ENCODE results near the gene CERS1.

CERS1 gene

GRCh38 chr19:18920400-18920799 is 24.4 kb upstream of the CERS1 start:
- TF ChIP-seq POLR2AphosphoS5 (IDR thresholded peaks at IDR 0.05; ENCODE audit: low read depth, low read length) (no peak), FOXP2 (optimal IDR thresholded peaks at IDR 0.05; ENCODE audit: borderline replicate concordance, extremely low read depth, extremely low read length, insufficient read depth) (no peak), SIN3A (IDR thresholded peaks at IDR 0.05; ENCODE audit: borderline replicate concordance, insufficient read depth, low read length) (no peak), REST (IDR thresholded peaks at IDR 0.05; ENCODE audit: insufficient read depth in 1 of 2, low read depth in 2 of 2, low read length in 2 of 2) (no peak), TAF1 (IDR thresholded peaks at IDR 0.05; ENCODE audit: borderline replicate concordance, insufficient read depth, low read length) (no peak)

- TF ChIP-seq SIN3A (IDR thresholded peaks at IDR 0.05; ENCODE audit: borderline replicate concordance, insufficient read depth, low read length) (no peak), POLR2AphosphoS5 (IDR thresholded peaks at IDR 0.05; ENCODE audit: low read depth, low read length) (no peak), FOXP2 (optimal IDR thresholded peaks at IDR 0.05; ENCODE audit: borderline replicate concordance, extremely low read depth, extremely low read length, insufficient read depth) (no peak), TAF1 (IDR thresholded peaks at IDR 0.05; ENCODE audit: borderline replicate concordance, insufficient read depth, low read length) (no peak), REST (IDR thresholded peaks at IDR 0.05; ENCODE audit: insufficient read depth in 1 of 2, low read depth in 2 of 2, low read length in 2 of 2) (no peak)
Measured at GRCh38 chr19:18919900-18920214, 23.9 kb upstream of the CERS1 start.

DNA sequence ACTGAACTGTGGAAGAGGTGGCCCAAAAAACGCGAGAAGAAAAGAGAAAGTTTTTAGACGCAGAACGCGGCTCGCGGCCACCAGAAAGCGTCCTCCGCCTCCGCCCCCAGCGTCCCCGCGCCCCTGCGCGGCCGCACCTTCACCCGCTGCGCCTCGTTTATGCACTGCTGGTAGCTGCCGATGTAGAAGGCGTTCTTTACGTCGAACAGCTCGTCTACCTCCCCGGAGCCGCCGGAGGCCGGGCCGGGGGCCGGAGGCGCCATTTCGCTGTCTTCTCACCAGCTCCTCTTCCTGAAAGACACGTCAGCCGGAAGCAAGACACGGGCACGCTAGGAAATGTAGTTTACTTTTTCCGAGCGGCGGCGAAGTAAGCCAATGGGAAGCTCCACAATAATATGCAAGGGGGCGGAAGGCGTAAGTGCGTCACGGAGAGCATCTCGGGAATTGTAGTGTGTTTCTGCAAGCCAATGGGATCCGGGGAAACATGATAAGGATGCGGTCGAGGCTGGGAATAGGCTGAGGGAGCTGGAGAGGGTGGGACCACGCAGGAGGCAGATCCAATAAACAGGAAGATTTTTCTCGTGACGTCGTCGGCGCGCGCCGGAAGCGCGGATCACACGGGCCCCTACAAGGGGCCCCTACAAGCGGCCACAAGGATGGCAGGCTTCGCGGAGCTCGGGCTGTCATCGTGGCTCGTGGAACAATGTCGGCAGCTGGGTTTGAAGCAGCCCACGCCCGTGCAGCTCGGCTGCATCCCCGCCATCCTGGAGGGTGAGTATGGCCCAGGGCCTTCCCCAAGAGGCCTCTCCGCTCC is 23.3 kb upstream of the CERS1 start, which contains the start of the genes COPE and DDX49:
TSS of gene COPE (minus strand) at position 302 of the 814 bp plus-strand sequence. CDS start at position 263, 39 bp downstream.
TSS of gene DDX49 (plus strand) at position 630 of the 814 bp plus-strand sequence. CDS start at position 657, 27 bp downstream.
- peak; percentile 83 for TF ChIP-seq POLR2AphosphoS5 (IDR thresholded peaks at IDR 0.05; ENCODE audit: low read depth, low read length)
- TF ChIP-seq REST (IDR thresholded peaks at IDR 0.05; ENCODE audit: insufficient read depth in 1 of 2, low read depth in 2 of 2, low read length in 2 of 2) = no peak
- TF ChIP-seq TAF1 (IDR thresholded peaks at IDR 0.05; ENCODE audit: borderline replicate concordance, insufficient read depth, low read length) = peak; percentile 62; the same call in 1 of the 2 replicates
- TF ChIP-seq SIN3A (IDR thresholded peaks at IDR 0.05; ENCODE audit: borderline replicate concordance, insufficient read depth, low read length) = peak; percentile 80; the same call in 1 of the 2 replicates
- TF ChIP-seq FOXP2 (optimal IDR thresholded peaks at IDR 0.05; ENCODE audit: borderline replicate concordance, extremely low read depth, extremely low read length, insufficient read depth) = no peak

DNA sequence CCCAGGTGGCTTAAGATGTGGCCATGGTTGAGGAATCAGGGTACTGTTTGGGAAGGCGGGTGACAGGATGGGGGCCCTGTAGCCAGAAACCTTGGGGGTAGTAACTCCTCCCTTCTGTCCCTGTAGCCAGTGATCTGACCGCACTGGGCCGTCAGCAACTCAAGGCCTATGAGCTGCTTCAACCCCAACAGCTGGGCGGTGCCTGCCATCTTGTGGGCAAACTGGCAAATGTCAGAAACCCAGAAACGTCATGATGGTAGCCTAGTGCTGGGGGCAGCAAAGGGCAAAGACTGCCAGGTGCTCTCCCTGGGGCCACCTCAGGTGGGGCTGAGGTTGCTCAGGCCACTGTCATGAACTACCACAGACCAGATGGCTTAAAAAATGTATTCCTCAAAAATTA is 19.7 kb upstream of the CERS1 start:
- TF ChIP-seq SIN3A (IDR thresholded peaks at IDR 0.05; ENCODE audit: borderline replicate concordance, insufficient read depth, low read length) = no peak
- no peak for TF ChIP-seq REST (IDR thresholded peaks at IDR 0.05; ENCODE audit: insufficient read depth in 1 of 2, low read depth in 2 of 2, low read length in 2 of 2)
- no peak for TF ChIP-seq FOXP2 (optimal IDR thresholded peaks at IDR 0.05; ENCODE audit: borderline replicate concordance, extremely low read depth, extremely low read length, insufficient read depth)
- TF ChIP-seq TAF1 (IDR thresholded peaks at IDR 0.05; ENCODE audit: borderline replicate concordance, insufficient read depth, low read length) = no peak

Data from PFSK-1 (cell line).